ENCODE results near the gene DNMT3B.

Gene DNMT3B

DNA sequence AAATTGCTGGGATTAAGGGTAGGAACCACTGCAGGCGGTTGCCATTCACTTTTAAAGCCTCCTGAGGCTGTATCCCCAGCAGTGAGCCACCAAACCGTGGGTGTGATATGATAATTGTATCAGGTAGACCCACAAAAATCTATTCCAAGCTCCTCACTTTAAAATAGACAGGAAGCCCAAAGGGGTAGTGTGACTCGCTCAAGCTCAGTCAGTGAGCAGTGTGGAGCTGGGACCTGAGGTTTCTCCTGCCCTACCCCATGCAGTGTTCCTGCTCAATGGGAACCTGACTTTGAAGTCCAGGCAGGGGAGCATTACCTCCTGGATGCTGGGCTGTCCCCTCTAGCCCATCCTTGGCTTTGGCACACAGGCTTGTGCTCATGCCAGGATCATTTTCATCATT, 42.6 kb downstream of the DNMT3B start:
- no peak overlapping the region for H3K4me3 ChIP-seq (ENCODE audit: low read depth, low read length)
- TF ChIP-seq, protein P1, sequence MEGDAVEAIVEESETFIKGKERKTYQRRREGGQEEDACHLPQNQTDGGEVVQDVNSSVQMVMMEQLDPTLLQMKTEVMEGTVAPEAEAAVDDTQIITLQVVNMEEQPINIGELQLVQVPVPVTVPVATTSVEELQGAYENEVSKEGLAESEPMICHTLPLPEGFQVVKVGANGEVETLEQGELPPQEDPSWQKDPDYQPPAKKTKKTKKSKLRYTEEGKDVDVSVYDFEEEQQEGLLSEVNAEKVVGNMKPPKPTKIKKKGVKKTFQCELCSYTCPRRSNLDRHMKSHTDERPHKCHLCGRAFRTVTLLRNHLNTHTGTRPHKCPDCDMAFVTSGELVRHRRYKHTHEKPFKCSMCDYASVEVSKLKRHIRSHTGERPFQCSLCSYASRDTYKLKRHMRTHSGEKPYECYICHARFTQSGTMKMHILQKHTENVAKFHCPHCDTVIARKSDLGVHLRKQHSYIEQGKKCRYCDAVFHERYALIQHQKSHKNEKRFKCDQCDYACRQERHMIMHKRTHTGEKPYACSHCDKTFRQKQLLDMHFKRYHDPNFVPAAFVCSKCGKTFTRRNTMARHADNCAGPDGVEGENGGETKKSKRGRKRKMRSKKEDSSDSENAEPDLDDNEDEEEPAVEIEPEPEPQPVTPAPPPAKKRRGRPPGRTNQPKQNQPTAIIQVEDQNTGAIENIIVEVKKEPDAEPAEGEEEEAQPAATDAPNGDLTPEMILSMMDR (IDR thresholded peaks at IDR 0.05; ENCODE audit: insufficient read depth, low read length, missing control alignments) = no peak
- POLR2A ChIA-PET = no interaction called here
- CTCF ChIA-PET = interaction anchor here (3.4 to 5.1 kb wide), 2 partner anchors 15 to 27 kb away, joined by 18 to 44 read pairs; no protein-coding TSS in a partner anchor
- no peak for DNase-seq (ENCODE audit: low read depth, low spot score)

DNA sequence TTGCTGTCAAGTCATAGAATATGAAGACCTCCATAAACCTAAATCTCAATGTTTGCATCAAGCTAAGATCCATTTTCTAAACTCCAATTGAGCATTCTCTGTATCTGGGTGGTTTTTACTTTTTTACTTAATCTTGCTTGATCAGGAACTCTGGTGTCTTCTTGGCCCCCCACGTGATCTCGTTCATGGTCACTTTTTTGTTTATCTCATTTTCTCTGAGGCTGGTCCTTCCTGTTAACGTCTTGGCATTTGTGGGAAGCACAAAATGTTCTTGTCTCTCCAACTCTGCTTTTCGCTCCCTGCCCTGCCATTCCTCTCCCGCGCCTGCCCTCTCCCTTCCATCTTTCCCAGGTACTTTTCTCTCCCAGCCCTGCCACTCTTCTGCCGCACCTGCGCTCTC, 43.5 kb downstream of the DNMT3B start:
- POLR2A ChIA-PET = no interaction called here
- no peak overlapping the region for H3K4me3 ChIP-seq (ENCODE audit: low read depth, low read length)
- no peak for DNase-seq (ENCODE audit: low read depth, low spot score)
- TF ChIP-seq, protein P1 (IDR thresholded peaks at IDR 0.05; ENCODE audit: insufficient read depth, low read length, missing control alignments) = no peak
- CTCF ChIA-PET = interaction anchor here (1.4 to 5.1 kb wide), 2 partner anchors 10 to 15 kb away, joined by 3 to 44 read pairs; no protein-coding TSS in a partner anchor

DNA sequence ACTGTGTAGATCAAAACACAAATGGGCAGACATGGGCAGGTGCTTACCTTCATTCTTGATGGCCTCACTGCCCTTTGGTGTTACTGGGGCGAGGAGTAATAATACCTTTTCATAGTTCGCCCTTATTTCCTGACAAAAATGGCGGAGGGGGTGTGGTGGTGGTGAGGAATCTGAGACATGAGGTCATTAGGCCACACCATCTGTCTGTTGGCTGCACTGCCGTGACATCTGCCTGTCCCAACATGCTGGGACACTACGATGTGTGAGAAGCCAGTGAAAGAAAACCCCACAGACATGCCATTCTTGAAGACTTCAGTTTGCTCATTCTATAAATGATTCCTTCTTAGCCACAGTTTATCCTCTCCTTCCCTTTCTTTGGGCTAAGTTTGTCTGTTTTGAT, 44.2 kb downstream of the DNMT3B start:
- no peak overlapping the region for H3K4me3 ChIP-seq (ENCODE audit: low read depth, low read length)
- POLR2A ChIA-PET = no interaction called here
- CTCF ChIA-PET = interaction anchor here (1.4 to 5.1 kb wide), 2 partner anchors 10 to 16 kb away, joined by 3 to 44 read pairs; no protein-coding TSS in a partner anchor
- no peak for DNase-seq (ENCODE audit: low read depth, low spot score)
- TF ChIP-seq, protein P1 (IDR thresholded peaks at IDR 0.05; ENCODE audit: insufficient read depth, low read length, missing control alignments) = no peak

DNA sequence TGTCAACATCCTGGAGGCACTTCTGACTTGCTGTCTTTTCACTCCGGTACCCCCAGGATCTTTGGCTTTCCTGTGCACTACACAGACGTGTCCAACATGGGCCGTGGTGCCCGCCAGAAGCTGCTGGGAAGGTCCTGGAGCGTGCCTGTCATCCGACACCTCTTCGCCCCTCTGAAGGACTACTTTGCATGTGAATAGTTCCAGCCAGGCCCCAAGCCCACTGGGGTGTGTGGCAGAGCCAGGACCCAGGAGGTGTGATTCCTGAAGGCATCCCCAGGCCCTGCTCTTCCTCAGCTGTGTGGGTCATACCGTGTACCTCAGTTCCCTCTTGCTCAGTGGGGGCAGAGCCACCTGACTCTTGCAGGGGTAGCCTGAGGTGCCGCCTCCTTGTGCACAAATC, 45.5 kb downstream of the DNMT3B start:
- TF ChIP-seq, protein P1 (IDR thresholded peaks at IDR 0.05; ENCODE audit: insufficient read depth, low read length, missing control alignments) = no peak
- ChIA-PET POLR2A (no interaction called here), CTCF (interaction anchor here (1.2 kb wide), 1 partner anchor 29 kb away, joined by 5 read pairs; no protein-coding TSS in a partner anchor)
- DNase-seq (ENCODE audit: low read depth, low spot score) = no peak
- H3K4me3 ChIP-seq (ENCODE audit: low read depth, low read length) = no peak overlapping the region

DNA sequence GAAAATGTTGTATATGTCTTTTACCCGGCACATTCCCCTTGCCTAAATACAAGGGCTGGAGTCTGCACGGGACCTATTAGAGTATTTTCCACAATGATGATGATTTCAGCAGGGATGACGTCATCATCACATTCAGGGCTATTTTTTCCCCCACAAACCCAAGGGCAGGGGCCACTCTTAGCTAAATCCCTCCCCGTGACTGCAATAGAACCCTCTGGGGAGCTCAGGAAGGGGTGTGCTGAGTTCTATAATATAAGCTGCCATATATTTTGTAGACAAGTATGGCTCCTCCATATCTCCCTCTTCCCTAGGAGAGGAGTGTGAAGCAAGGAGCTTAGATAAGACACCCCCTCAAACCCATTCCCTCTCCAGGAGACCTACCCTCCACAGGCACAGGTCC, 46.3 kb downstream of the DNMT3B start:
- TF ChIP-seq, protein P1 (IDR thresholded peaks at IDR 0.05; ENCODE audit: insufficient read depth, low read length, missing control alignments) = no peak
- ChIA-PET CTCF (interaction anchor here (0.7 to 4.6 kb wide), 3 partner anchors 12 to 30 kb away, joined by 3 to 24 read pairs (median 5); partner anchors contain the start of gene MAPRE1), POLR2A (no interaction called here)
- DNase-seq (ENCODE audit: low read depth, low spot score) = no peak
- H3K4me3 ChIP-seq (ENCODE audit: low read depth, low read length) = no peak overlapping the region

DNA sequence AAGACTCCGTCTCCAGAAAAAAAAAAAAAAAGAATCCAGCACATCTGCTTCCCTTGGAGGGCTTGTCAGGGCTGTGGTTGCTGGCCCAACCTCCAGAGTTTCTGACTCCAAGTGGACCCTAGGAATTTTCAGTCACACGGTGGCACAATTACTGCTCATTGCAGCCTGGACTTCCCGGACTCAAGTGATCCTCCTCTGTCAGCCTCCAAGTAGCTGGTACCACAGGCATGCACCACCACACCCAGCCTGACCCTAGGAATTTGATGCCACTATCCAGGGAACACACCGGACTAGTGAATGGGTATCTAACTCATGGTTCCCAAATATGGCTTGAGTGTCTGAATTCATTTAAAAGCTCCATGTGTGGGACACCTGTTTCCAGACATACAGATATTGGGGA, 47.7 kb downstream of the DNMT3B start:
- POLR2A ChIA-PET = no interaction called here
- CTCF ChIA-PET = interaction anchor here (2.8 to 4.6 kb wide), 2 partner anchors 20 to 31 kb away, joined by 10 to 24 read pairs; no protein-coding TSS in a partner anchor
- DNase-seq (ENCODE audit: low read depth, low spot score) = no peak
- TF ChIP-seq, protein P1 (IDR thresholded peaks at IDR 0.05; ENCODE audit: insufficient read depth, low read length, missing control alignments) = no peak
- H3K4me3 ChIP-seq (ENCODE audit: low read depth, low read length) = no peak overlapping the region

Measured in AG04449 (cell line).